Measurements from ENCODE around the gene PDIA4. TPM values are rescaled to one million over a fixed set of nuclear protein-coding genes. Genes with fewer than 3 reads are reported as not detected.
A peak's percentile ranks its signal among the peaks of the same experiment; 100 is the strongest.

Gene PDIA4
- total and polyA plus RNA-seq, 5 donors = 24.4 to 69.2 (median 43.8) TPM

DNA sequence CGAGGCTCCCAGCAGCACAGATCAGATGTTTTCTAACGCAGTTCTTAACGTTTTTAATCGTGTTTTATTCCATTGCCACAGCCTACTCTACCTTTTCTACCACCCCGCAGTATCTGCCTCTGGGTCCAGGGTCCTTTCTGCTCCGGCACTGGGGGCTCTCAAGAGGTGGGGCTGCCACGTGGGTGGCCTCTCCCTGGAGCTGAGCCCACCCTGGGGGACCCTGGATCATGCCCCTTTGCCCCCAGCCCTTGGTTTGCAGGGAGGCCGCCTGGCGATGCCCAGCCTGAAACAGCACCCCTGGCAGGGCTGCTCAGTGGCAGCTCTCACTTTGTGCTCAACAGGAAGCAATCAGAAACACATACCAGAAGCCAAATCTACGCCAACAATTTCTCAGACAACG is 25.3 kb downstream of the PDIA4 start:
- H3K27me3 ChIP-seq (ENCODE audit: control insufficient read depth, insufficient read depth) = no peaks in the 10 kb centered on the region
- no peak for ATAC-seq

DNA sequence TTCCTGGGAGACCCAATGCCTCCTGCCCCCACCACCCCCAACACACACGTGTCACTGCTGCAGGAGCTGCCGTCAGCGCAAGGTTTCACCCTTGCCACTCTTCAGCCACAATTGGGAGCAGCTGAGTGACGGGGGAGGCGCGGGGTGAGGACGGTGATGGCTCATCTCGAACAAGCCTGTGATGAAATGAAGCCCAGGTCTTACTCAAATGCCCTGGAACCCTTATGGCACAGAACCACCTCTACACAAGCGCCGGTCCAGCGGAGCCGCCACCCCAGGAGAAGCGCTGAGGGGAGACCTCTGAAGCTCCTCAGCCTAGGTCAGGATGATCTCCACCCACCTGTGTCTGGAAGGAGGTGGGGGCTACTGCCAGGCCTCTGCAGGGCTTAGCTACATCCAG is 25.7 kb downstream of the PDIA4 start:
- Histone ChIP-seq H3K27ac (ENCODE audit: low read length) (no peak overlapping the region), H3K4me1 (ENCODE audit: control insufficient read depth, insufficient read depth, low read length) (no peaks in the 10 kb centered on the region), H3K27me3 (ENCODE audit: control insufficient read depth, insufficient read depth) (no peaks in the 10 kb centered on the region), H3K4me3 (ENCODE audit: low read length) (no peak overlapping the region), H3K9me3 (ENCODE audit: control insufficient read depth, low read length) (no peaks in the 10 kb centered on the region)
- intact Hi-C loops (cut with DNase I) = loop anchor here in 1 of 4 donors (10.0 kb wide), 1 partner anchor 62 kb away; no protein-coding TSS in a partner anchor
- DNase-seq = no peak
- ATAC-seq = no peak
- 91% methylated on average over 13 of the region's 13 CpGs for WGBS

More for the DNA sequence above, 25.3 kb downstream of the PDIA4 start:
- H3K9me3 ChIP-seq (ENCODE audit: control insufficient read depth, low read length) = no peaks in the 10 kb centered on the region
- DNase-seq = no peak
- H3K4me3 ChIP-seq (ENCODE audit: low read length) = no peak overlapping the region
- H3K4me1 ChIP-seq (ENCODE audit: control insufficient read depth, insufficient read depth, low read length) = no peaks in the 10 kb centered on the region
- intact Hi-C loops (cut with DNase I) = loop anchor here in 1 of 4 donors (10.0 kb wide), 1 partner anchor 62 kb away; no protein-coding TSS in a partner anchor
- WGBS = 86% methylated on average over 11 of the region's 11 CpGs
- no peak overlapping the region for H3K27ac ChIP-seq (ENCODE audit: low read length)

DNA sequence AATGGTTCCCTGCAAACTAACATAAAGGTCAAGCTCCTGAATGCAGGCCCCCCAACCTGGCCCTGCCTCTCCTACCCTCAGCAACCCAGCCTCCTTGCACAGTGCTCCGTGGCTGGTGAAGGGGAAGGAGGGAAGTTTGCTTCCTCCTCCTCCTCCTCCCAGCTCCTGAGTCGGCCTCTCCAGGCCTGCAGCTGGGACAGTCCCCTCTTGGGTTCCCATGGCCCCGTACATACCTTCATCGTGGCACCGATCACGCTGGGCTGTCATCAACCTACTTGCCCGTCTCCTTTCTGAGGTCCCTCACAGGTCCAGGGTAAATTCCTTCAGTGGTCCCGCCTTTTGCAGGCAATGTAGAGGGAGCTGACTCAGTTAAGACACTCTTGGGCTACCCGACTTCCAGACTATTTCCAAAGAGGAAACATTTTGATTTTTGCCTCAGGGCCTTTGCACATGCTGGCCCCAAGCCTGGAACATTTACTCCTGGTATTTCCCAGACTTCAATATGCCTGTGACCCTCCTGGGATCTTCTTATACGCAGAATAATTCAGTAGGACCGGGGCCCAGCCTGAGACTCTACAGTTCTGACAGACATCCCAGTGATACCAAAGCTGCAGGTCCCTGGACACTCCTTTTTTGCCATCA is 26.8 kb downstream of the PDIA4 start:
- ATAC-seq = no peak
- Histone ChIP-seq H3K27me3 (ENCODE audit: control insufficient read depth, insufficient read depth) (no peaks in the 10 kb centered on the region), H3K9me3 (ENCODE audit: control insufficient read depth, low read length) (no peaks in the 10 kb centered on the region), H3K4me3 (ENCODE audit: low read length) (no peak overlapping the region), H3K27ac (ENCODE audit: low read length) (no peak overlapping the region), H3K4me1 (ENCODE audit: control insufficient read depth, insufficient read depth, low read length) (no peaks in the 10 kb centered on the region)
- WGBS = 83% methylated on average over 11 of the region's 11 CpGs
- DNase-seq = no peak
- intact Hi-C loops (cut with DNase I) = loop anchor here in 1 of 4 donors (10.0 kb wide), 1 partner anchor 63 kb away; no protein-coding TSS in a partner anchor

DNA sequence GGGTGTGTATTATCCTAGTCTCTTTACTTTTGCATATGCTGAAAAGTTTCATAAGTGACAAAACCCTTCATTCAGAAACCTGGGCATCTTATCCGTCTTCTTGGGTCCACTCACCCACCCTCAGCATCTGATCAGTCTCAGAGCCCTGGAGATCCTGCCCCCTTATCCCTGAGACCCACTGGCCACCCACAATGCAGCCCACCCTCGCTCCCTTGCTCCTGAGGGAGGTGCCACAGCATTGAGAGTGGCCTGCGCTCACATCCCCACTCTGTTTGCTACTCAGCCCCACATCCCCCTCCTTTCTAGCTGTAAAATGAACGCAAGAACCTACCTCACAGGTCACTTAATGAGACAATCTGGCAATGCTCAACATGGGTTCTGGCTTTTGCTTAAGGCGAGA is 27.3 kb downstream of the PDIA4 start:
- intact Hi-C loops (cut with DNase I) = loop anchor here in 1 of 4 donors (10.0 kb wide), 1 partner anchor 64 kb away; no protein-coding TSS in a partner anchor
- Histone ChIP-seq H3K27me3 (ENCODE audit: control insufficient read depth, insufficient read depth) (no peaks in the 10 kb centered on the region), H3K4me3 (ENCODE audit: low read length) (no peak overlapping the region), H3K27ac (ENCODE audit: low read length) (no peak overlapping the region), H3K9me3 (ENCODE audit: control insufficient read depth, low read length) (no peaks in the 10 kb centered on the region), H3K4me1 (ENCODE audit: control insufficient read depth, insufficient read depth, low read length) (no peaks in the 10 kb centered on the region)
- DNase-seq (no peak), ATAC-seq (no peak)
- WGBS = 70% methylated on average over 5 of the region's 5 CpGs

DNA sequence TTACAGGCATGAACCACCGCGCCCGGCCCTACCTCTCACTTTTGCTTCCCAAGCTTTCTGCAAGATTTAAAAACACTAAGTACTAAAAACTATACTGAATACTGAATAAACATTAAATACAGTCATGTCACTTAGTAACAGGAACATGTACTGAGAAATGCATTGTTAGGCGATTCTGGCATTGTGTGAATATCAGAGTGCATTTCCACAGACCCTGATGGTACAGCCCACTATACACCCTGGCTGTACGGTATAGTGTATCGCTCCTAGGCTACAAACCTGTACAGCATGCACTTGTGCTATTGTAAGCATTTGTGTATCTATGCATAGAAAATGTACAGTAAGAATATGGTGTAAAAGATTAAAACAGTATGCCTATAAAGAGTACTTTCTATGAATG is 29.1 kb downstream of the PDIA4 start:
- Histone ChIP-seq H3K27me3 (ENCODE audit: control insufficient read depth, insufficient read depth) (no peaks in the 10 kb centered on the region), H3K4me3 (ENCODE audit: low read length) (no peak overlapping the region), H3K4me1 (ENCODE audit: control insufficient read depth, insufficient read depth, low read length) (no peaks in the 10 kb centered on the region), H3K27ac (ENCODE audit: low read length) (no peak overlapping the region), H3K9me3 (ENCODE audit: control insufficient read depth, low read length) (no peaks in the 10 kb centered on the region)
- WGBS = 92% methylated on average over 6 of the region's 6 CpGs
- DNase-seq = no peak
- intact Hi-C loops (cut with DNase I) = no loop called here
- ATAC-seq = no peak

DNA sequence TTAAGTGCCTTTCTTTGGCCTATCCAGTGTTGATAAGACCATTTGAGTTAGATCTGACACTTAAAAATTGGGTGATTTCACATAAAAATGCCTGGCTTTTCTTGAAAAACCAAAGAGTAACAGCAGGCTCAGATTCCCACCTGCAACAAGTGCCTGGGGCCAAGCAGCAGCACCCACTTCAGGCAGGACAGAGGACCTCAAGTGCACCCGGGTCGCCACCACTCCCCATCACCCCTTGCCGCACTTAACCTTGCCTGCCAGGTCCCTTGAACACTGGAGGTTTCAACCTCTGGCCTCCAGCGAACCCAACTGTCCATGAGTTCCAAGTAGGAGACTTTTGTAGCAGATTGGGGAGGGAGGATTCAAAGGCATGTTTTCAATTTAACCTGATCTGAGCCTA is 30.8 kb downstream of the PDIA4 start:
- no peaks in the 10 kb centered on the region for H3K4me1 ChIP-seq (ENCODE audit: control insufficient read depth, insufficient read depth, low read length)
- DNase-seq (no peak), ATAC-seq (no peak)
- no peak overlapping the region for H3K4me3 ChIP-seq (ENCODE audit: low read length)
- no peak overlapping the region for H3K27ac ChIP-seq (ENCODE audit: low read length)
- WGBS = 86% methylated on average over 4 of the region's 4 CpGs
- no peaks in the 10 kb centered on the region for H3K27me3 ChIP-seq (ENCODE audit: control insufficient read depth, insufficient read depth)
- intact Hi-C loops (cut with DNase I) = no loop called here
- H3K9me3 ChIP-seq (ENCODE audit: control insufficient read depth, low read length) = no peaks in the 10 kb centered on the region

DNA sequence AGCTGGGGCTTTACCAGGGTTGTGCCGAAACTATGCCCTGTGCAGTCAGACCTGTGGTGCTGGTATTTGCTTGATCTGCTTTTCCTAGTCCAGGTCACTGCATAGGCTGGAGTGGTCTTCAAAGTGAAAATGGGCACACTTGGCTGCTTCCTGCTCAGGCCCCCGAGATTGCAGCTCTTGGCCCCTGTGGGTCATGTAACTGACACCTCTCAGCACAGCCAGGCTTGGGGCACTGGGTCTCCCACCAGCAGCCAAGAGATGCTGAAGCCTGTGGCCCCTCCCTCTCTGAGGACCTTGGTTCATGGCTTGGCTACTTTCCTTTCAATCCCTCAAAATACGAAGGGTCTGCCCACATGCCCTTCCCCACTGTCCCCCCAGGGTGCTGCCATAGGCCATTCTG is 33.7 kb downstream of the PDIA4 start:
- no peak for DNase-seq
- intact Hi-C loops (cut with DNase I) = no loop called here
- H3K27me3 ChIP-seq (ENCODE audit: control insufficient read depth, insufficient read depth) = no peaks in the 10 kb centered on the region
- WGBS = 70% methylated on average over 3 of the region's 3 CpGs
- no peaks in the 10 kb centered on the region for H3K9me3 ChIP-seq (ENCODE audit: control insufficient read depth, low read length)
- H3K4me3 ChIP-seq (ENCODE audit: low read length) = no peak overlapping the region
- peak in 1 of 2 donors; percentile 31 for ATAC-seq
- H3K4me1 ChIP-seq (ENCODE audit: control insufficient read depth, insufficient read depth, low read length) = no peaks in the 10 kb centered on the region
- H3K27ac ChIP-seq (ENCODE audit: low read length) = no peak overlapping the region

DNA sequence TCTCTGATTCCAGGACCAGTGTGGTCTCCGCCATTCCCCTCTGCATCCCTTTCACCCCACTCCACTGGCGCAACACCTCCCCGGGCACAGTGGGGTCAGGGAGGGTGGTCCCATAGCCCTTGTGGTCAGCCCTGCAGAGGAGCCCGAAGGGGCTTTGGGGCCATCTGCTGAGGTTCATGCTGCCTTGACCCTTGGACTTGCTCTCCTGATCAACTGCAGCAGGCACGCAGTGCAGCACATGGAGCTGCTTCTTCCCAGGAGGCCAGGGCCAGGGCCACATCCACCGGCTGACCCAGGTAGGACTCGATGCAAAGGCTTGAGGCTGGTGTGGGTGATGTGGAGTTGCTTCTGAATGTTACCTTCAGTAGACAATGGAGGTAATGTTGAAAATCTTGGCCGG is 35.1 kb downstream of the PDIA4 start:
- ATAC-seq = no peak
- H3K27me3 ChIP-seq (ENCODE audit: control insufficient read depth, insufficient read depth) = no peaks in the 10 kb centered on the region
- no peak for DNase-seq
- no peaks in the 10 kb centered on the region for H3K9me3 ChIP-seq (ENCODE audit: control insufficient read depth, low read length)
- 92% methylated on average over 8 of the region's 8 CpGs for WGBS
- no peak overlapping the region for H3K27ac ChIP-seq (ENCODE audit: low read length)
- H3K4me3 ChIP-seq (ENCODE audit: low read length) = no peak overlapping the region
- intact Hi-C loops (cut with DNase I) = no loop called here
- H3K4me1 ChIP-seq (ENCODE audit: control insufficient read depth, insufficient read depth, low read length) = no peaks in the 10 kb centered on the region

DNA sequence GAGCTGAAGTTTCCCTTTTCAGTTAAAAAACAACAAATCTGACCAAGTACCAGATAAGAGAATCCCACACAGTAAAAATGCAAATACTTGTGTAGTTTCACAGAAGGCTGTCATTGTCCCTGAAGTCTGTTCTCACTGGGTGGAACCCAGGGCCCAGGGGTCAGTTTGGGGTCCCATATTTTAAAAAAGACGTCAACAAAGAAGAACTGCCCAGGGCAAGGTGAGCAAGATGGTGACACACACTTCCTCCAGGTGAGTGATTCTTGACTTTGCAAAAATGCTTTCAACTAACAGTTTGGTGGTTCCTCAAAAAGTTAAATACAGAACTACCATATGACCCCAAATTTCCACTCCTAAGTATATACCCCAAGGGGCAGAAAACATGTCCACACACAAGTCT is 36.8 kb downstream of the PDIA4 start:
- 60% methylated on average over 1 of the region's 1 CpG for WGBS
- intact Hi-C loops (cut with DNase I) = no loop called here

DNA sequence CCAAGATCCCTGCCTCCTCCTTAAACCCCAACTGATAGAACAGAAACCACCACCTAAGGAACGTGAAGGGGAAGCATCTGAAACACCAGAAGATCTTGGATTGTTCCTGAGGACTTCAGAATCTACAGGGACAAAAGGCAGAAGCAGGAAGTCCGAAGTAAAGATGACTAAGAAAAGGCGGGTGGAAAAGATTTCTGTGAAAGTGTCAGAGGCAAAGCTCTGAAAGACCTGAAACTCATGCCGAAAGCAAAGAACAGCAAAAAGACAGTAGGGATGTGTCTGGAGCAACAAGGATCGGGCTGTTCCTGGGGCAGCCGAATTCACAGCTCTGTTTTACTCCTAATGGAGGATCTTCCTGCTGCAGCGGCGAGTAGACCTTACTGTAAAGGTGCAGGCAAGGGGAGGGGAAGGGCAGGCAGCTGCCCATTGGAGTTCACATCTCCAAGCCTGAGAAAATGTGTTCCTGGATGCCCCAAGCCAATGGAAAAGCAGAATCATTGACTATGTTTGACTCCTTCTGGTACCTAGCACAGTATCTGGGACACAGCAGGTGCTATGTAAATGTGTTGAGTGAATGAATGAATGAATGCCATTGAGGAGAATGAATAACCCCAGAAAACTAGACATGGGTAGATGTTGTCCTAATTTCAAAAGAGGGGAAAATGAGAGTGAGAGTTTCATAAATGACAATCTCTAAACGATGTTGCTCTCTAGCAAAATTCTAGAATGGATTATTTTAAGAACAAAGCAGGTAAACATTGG is 40.4 kb downstream of the PDIA4 start:
- DNase-seq = no peak
- ATAC-seq = peak in 1 of 2 donors; percentile 10
- intact Hi-C loops (cut with DNase I) = no loop called here
- peak overlapping the region; percentile 81 for H3K27ac ChIP-seq (ENCODE audit: low read length)
- 6% methylated on average over 9 of the region's 9 CpGs for WGBS
- no peaks in the 10 kb centered on the region for H3K9me3 ChIP-seq (ENCODE audit: control insufficient read depth, low read length)
- peak overlapping the region; percentile 79 for H3K4me3 ChIP-seq (ENCODE audit: low read length)
- peaks cover 6% of the 10 kb centered on the region for H3K4me1 ChIP-seq (ENCODE audit: control insufficient read depth, insufficient read depth, low read length)
- no peaks in the 10 kb centered on the region for H3K27me3 ChIP-seq (ENCODE audit: control insufficient read depth, insufficient read depth)

More for the DNA sequence above, 36.8 kb downstream of the PDIA4 start:
- no peaks in the 10 kb centered on the region for H3K9me3 ChIP-seq (ENCODE audit: control insufficient read depth, low read length)
- no peak overlapping the region for H3K27ac ChIP-seq (ENCODE audit: low read length)
- no peaks in the 10 kb centered on the region for H3K27me3 ChIP-seq (ENCODE audit: control insufficient read depth, insufficient read depth)
- H3K4me3 ChIP-seq (ENCODE audit: low read length) = no peak overlapping the region
- DNase-seq (no peak), ATAC-seq (no peak)
- H3K4me1 ChIP-seq (ENCODE audit: control insufficient read depth, insufficient read depth, low read length) = peaks cover 3% of the 10 kb centered on the region

DNA sequence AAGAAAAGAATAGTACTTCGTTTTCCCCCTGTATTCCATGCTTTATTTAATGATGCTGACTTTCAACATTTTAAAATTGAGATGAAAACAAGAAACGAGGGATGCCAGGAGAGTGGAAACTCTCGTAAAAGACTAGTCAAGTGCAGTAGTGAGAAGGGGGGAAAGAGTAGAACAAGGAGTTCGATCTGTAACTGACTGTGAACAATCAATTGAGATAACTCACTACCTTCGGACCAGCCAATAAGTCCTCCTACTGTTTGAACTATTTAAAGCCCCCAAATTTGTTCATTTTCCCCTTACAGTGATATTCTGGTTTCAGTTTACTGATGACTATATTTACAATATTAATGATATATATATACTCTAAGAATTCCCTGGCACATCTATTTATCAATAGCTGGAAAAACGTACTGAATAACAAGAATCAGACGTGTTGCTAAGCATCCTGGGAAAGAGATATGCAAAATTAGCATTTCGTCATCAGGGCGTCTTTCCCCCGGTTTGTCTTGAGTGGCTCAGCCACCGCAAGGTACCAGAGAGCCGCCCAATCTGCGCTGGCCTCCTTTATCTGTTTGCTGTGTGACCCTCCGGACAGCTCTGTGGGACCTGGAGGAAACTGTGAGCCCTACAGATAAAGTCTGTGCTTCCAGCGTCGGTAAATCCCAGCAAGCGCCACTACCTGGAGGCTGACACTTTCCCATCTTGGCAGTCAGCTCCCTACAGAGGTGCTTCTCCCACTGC is 41.1 kb downstream of the PDIA4 start:
- H3K27me3 ChIP-seq (ENCODE audit: control insufficient read depth, insufficient read depth) = no peaks in the 10 kb centered on the region
- WGBS = under 1% methylated on average over 17 of the region's 17 CpGs
- peak overlapping the region; percentile 79 for H3K4me3 ChIP-seq (ENCODE audit: low read length)
- ATAC-seq (peak; percentile 94), DNase-seq (peak; percentile 82 to 92 (median 88))
- no peaks in the 10 kb centered on the region for H3K9me3 ChIP-seq (ENCODE audit: control insufficient read depth, low read length)
- peak overlapping the region; percentile 81 for H3K27ac ChIP-seq (ENCODE audit: low read length)
- intact Hi-C loops (cut with DNase I) = no loop called here
- peaks cover 6% of the 10 kb centered on the region for H3K4me1 ChIP-seq (ENCODE audit: control insufficient read depth, insufficient read depth, low read length)
